Uterus (tissue), 2 donors: Measurements from ENCODE around the gene RSPH10B2.
"Not testable (repeated sequence)": the region's sequence is repeated elsewhere in the genome, so short reads cannot be mapped to it uniquely, and the experiment has no call there.

Experiments
- POLR2A ChIP-seq, 2 donors: fragments of 450-650 bp; IDR thresholded peaks; one replicate each; pipeline ENCODE4 v1.6.1; 2016; ENCODE audit warnings: antibody characterized with exemption in 2 of 2, mild to moderate bottlenecking in 1 of 2, moderate library complexity in 1 of 2
- TF ChIP-seq, protein P1 (sequence below), 4 experiments: fragments of 200-600 bp in 2 of 4; fragments of 450-650 bp in 2 of 4; sonication (generic) in 2 of 4; IDR thresholded peaks; one replicate each; pipeline ENCODE4 v1.5.1; 2016 to 2019; ENCODE audit warnings: antibody characterized with exemption in 4 of 4, mild to moderate bottlenecking in 2 of 4, moderate library complexity in 1 of 4

- TF ChIP-seq, protein P1, sequence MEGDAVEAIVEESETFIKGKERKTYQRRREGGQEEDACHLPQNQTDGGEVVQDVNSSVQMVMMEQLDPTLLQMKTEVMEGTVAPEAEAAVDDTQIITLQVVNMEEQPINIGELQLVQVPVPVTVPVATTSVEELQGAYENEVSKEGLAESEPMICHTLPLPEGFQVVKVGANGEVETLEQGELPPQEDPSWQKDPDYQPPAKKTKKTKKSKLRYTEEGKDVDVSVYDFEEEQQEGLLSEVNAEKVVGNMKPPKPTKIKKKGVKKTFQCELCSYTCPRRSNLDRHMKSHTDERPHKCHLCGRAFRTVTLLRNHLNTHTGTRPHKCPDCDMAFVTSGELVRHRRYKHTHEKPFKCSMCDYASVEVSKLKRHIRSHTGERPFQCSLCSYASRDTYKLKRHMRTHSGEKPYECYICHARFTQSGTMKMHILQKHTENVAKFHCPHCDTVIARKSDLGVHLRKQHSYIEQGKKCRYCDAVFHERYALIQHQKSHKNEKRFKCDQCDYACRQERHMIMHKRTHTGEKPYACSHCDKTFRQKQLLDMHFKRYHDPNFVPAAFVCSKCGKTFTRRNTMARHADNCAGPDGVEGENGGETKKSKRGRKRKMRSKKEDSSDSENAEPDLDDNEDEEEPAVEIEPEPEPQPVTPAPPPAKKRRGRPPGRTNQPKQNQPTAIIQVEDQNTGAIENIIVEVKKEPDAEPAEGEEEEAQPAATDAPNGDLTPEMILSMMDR (IDR thresholded peaks at IDR 0.05), result not testable (repeated sequence)
- TF ChIP-seq POLR2A (IDR thresholded peaks at IDR 0.05), result not testable (repeated sequence)
Measured at GRCh38 chr7:6724351-6724750, 29.6 kb upstream of the RSPH10B2 start.
